ENCODE data around the gene BSN.

BSN gene

DNA sequence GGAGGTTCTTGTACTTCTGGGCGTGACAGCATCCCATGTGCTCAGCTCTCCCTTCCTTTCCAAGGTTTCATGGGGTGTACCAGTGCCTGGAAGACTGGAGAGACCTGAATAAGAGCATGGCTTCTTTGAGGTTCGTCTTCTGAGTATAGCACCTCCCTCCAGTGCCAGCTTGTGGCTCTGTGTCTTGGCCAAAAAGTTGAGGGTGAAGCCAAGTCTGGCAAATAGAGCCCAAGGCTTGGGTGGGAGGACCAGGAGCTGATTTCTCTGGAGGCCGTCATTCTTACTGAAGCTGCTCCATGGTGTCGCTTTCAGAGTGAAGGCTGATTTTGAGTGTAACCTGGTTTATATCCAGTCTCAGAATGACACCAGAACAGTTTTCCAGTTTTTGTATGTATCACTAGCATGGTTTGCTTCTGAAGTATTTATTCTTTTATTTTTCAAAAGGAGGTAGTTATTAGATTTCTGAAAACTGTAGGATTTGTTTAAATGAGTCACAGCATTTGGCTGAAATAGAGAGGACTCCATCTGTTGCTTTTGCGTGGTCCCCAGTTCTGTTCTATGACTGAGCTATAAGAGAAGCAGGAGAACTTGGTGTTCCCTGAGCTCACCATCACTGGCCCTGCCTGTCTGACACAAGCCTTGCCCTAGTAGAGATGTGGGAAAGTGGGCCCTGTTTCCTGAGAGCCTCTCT lies 47.2 kb downstream of the BSN start:
- no peak for DNase-seq (ENCODE audit: low spot score in 2 of 2)
- in situ Hi-C loops (cut with MboI; ENCODE audit: low sequenced_read_pairs): no loop called here
- Histone ChIP-seq H3K4me3 (no peak overlapping the region), H3K27me3 (ENCODE audit: low read depth) (no peaks in the 10 kb centered on the region), H3K4me1 (no peaks in the 10 kb centered on the region), H3K9me3 (no peaks in the 10 kb centered on the region), H3K36me3 (replicated peaks) (no peaks in the 10 kb centered on the region)

- Histone ChIP-seq H3K9me3 (no peaks in the 10 kb centered on the region), H3K4me3 (no peak overlapping the region), H3K36me3 (replicated peaks) (no peaks in the 10 kb centered on the region), H3K4me1 (no peaks in the 10 kb centered on the region), H3K27me3 (ENCODE audit: low read depth) (no peaks in the 10 kb centered on the region)
- no peak for DNase-seq (ENCODE audit: low spot score in 2 of 2)
- in situ Hi-C loops (cut with MboI; ENCODE audit: low sequenced_read_pairs): no loop called here
Observed at GRCh38 chr3:49602049-49602554, 47.8 kb downstream of the BSN start.

DNA sequence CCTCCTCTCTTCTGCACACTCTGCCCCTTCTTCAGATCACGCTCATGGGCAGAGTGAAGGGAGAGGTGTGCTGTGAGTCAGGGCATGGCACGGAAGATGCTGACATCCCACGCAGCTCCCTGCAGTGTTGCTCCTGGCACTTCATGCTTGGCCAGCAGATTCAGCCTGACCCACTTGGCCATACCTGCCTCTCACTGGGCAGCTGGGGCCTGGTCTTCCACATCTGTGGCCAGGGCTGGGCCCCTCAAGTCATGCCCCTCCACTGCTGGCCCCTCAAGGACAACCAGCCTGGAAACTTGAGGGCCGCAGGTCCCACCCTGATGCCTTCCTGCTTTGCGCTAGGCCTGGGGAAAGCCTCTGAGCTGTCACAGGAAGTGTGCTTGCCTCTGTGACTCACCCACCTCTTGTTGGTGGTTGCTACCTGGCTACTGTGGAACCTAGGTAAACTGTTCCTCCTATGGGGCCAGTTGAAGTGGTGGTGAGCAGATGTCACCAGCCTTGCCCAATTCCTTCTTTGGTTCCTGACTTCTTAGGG lies 48.7 kb downstream of the BSN start:
- H3K9me3 ChIP-seq: no peaks in the 10 kb centered on the region
- no peaks in the 10 kb centered on the region for H3K4me1 ChIP-seq
- H3K36me3 ChIP-seq (replicated peaks): no peaks in the 10 kb centered on the region
- in situ Hi-C loops (cut with MboI; ENCODE audit: low sequenced_read_pairs): no loop called here
- DNase-seq (ENCODE audit: low spot score in 2 of 2): no peak
- no peak overlapping the region for H3K4me3 ChIP-seq
- H3K27me3 ChIP-seq (ENCODE audit: low read depth): no peaks in the 10 kb centered on the region

- Histone ChIP-seq H3K36me3 (replicated peaks) (no peaks in the 10 kb centered on the region), H3K9me3 (no peaks in the 10 kb centered on the region), H3K4me3 (no peak overlapping the region), H3K27me3 (ENCODE audit: low read depth) (no peaks in the 10 kb centered on the region), H3K4me1 (no peaks in the 10 kb centered on the region)
- in situ Hi-C loops (cut with MboI; ENCODE audit: low sequenced_read_pairs): no loop called here
- DNase-seq (ENCODE audit: low spot score in 2 of 2): no peak
Observed at GRCh38 chr3:49606427-49606826, 52.1 kb downstream of the BSN start.

GRCh38 chr3:49607105-49607591 lies 52.9 kb downstream of the BSN start:
- Histone ChIP-seq H3K4me3 (no peak overlapping the region), H3K9me3 (no peaks in the 10 kb centered on the region), H3K36me3 (replicated peaks) (no peaks in the 10 kb centered on the region), H3K4me1 (no peaks in the 10 kb centered on the region), H3K27me3 (ENCODE audit: low read depth) (no peaks in the 10 kb centered on the region)
- in situ Hi-C loops (cut with MboI; ENCODE audit: low sequenced_read_pairs): no loop called here
- DNase-seq (ENCODE audit: low spot score in 2 of 2): no peak

- in situ Hi-C loops (cut with MboI; ENCODE audit: low sequenced_read_pairs): no loop called here
- H3K27me3 ChIP-seq (ENCODE audit: low read depth): no peaks in the 10 kb centered on the region
- H3K4me3 ChIP-seq: no peak overlapping the region
- H3K9me3 ChIP-seq: no peaks in the 10 kb centered on the region
- H3K4me1 ChIP-seq: no peaks in the 10 kb centered on the region
- H3K36me3 ChIP-seq (replicated peaks): no peaks in the 10 kb centered on the region
- DNase-seq (ENCODE audit: low spot score in 2 of 2): peak in 1 of 2 experiments; percentile 22
Observed at GRCh38 chr3:49607796-49608195, 53.5 kb downstream of the BSN start.

DNA sequence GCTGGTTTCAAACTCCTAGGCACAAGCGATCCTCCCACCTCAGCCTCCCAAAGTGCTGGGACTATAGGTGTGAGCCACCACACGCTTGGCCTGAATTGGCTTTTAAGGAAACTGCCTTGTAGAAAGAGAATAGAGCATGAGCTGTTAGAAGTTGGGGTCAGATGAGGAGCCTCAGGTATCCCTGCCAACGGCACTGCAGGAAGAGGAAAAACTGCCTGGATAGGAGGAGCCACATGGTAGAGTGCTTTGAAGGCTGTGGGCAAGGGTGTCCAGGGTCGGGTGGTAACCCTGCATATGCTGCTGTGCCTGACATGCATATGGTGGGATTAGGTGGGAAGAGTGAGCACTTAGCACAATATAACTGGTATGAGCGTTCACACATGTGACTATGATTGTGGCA lies 55.0 kb downstream of the BSN start:
- Histone ChIP-seq H3K4me1 (no peaks in the 10 kb centered on the region), H3K4me3 (no peak overlapping the region), H3K36me3 (replicated peaks) (no peaks in the 10 kb centered on the region), H3K9me3 (no peaks in the 10 kb centered on the region), H3K27me3 (ENCODE audit: low read depth) (no peaks in the 10 kb centered on the region)
- DNase-seq (ENCODE audit: low spot score in 2 of 2): no peak
- in situ Hi-C loops (cut with MboI; ENCODE audit: low sequenced_read_pairs): no loop called here

- Histone ChIP-seq H3K4me3 (no peak overlapping the region), H3K36me3 (replicated peaks) (no peaks in the 10 kb centered on the region), H3K27me3 (ENCODE audit: low read depth) (no peaks in the 10 kb centered on the region), H3K9me3 (no peaks in the 10 kb centered on the region), H3K4me1 (no peaks in the 10 kb centered on the region)
- DNase-seq (ENCODE audit: low spot score in 2 of 2): no peak
- in situ Hi-C loops (cut with MboI; ENCODE audit: low sequenced_read_pairs): no loop called here
Observed at GRCh38 chr3:49609815-49610214, 55.5 kb downstream of the BSN start.

- Histone ChIP-seq H3K9me3 (no peaks in the 10 kb centered on the region), H3K4me3 (no peak overlapping the region), H3K27me3 (ENCODE audit: low read depth) (no peaks in the 10 kb centered on the region), H3K4me1 (no peaks in the 10 kb centered on the region), H3K36me3 (replicated peaks) (no peaks in the 10 kb centered on the region)
- no peak for DNase-seq (ENCODE audit: low spot score in 2 of 2)
- in situ Hi-C loops (cut with MboI; ENCODE audit: low sequenced_read_pairs): no loop called here
Observed at GRCh38 chr3:49610666-49611280, 56.5 kb downstream of the BSN start.

- in situ Hi-C loops (cut with MboI; ENCODE audit: low sequenced_read_pairs): no loop called here
- no peaks in the 10 kb centered on the region for H3K36me3 ChIP-seq (replicated peaks)
- no peak overlapping the region for H3K4me3 ChIP-seq
- H3K4me1 ChIP-seq: no peaks in the 10 kb centered on the region
- H3K27me3 ChIP-seq (ENCODE audit: low read depth): no peaks in the 10 kb centered on the region
- no peak for DNase-seq (ENCODE audit: low spot score in 2 of 2)
- no peaks in the 10 kb centered on the region for H3K9me3 ChIP-seq
Observed at GRCh38 chr3:49611291-49611690, 57.0 kb downstream of the BSN start.

DNA sequence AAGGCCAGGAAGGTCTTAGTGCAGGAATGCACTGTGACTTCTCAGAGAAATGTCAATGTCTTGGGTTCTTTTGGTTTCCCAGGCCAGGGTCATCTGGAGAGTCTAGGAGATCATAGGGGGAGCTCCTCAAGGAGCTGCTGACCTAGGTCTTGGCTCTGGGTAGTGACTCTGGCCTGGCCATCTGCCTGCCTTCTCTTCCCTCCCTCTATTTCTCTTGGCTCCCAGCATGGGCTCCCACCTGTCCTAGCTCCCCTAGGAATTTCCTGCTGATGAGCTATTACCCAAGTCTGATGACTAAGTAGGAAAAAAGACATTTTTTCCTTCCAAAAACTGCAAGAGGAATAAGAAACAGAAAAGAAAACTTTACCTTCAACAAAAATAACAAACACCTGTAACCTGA lies 57.4 kb downstream of the BSN start:
- no peak overlapping the region for H3K4me3 ChIP-seq
- DNase-seq (ENCODE audit: low spot score in 2 of 2): no peak
- no peaks in the 10 kb centered on the region for H3K27me3 ChIP-seq (ENCODE audit: low read depth)
- no peaks in the 10 kb centered on the region for H3K4me1 ChIP-seq
- in situ Hi-C loops (cut with MboI; ENCODE audit: low sequenced_read_pairs): no loop called here
- H3K9me3 ChIP-seq: no peaks in the 10 kb centered on the region
- H3K36me3 ChIP-seq (replicated peaks): no peaks in the 10 kb centered on the region

- DNase-seq (ENCODE audit: low spot score in 2 of 2): no peak
- in situ Hi-C loops (cut with MboI; ENCODE audit: low sequenced_read_pairs): no loop called here
- Histone ChIP-seq H3K27me3 (ENCODE audit: low read depth) (no peaks in the 10 kb centered on the region), H3K9me3 (no peaks in the 10 kb centered on the region), H3K4me3 (no peak overlapping the region), H3K36me3 (replicated peaks) (no peaks in the 10 kb centered on the region), H3K4me1 (no peaks in the 10 kb centered on the region)
Observed at GRCh38 chr3:49614936-49615335, 60.7 kb downstream of the BSN start.

DNA sequence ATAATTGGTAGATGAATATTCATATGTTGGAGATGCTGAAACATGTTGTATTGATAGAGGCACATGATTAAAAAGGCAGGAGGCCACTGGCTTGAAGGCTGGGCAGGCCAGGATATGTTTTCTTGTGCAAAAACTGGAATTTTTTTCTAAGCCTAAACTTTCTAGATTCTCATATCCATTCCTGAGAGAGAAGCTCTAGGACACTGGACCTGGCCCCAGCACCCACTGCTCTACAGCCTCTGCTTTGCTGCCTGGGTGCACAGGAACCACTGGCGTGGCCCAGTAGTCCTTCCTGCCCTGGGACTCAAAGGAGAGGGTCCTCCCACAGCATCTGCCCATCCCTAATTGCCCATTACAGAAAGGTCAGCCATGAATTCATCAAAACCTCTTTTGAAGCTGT lies 61.8 kb downstream of the BSN start:
- no peak overlapping the region for H3K4me3 ChIP-seq
- no peaks in the 10 kb centered on the region for H3K27me3 ChIP-seq (ENCODE audit: low read depth)
- no peak for DNase-seq (ENCODE audit: low spot score in 2 of 2)
- no peaks in the 10 kb centered on the region for H3K9me3 ChIP-seq
- H3K36me3 ChIP-seq (replicated peaks): no peaks in the 10 kb centered on the region
- in situ Hi-C loops (cut with MboI; ENCODE audit: low sequenced_read_pairs): no loop called here
- no peaks in the 10 kb centered on the region for H3K4me1 ChIP-seq

DNA sequence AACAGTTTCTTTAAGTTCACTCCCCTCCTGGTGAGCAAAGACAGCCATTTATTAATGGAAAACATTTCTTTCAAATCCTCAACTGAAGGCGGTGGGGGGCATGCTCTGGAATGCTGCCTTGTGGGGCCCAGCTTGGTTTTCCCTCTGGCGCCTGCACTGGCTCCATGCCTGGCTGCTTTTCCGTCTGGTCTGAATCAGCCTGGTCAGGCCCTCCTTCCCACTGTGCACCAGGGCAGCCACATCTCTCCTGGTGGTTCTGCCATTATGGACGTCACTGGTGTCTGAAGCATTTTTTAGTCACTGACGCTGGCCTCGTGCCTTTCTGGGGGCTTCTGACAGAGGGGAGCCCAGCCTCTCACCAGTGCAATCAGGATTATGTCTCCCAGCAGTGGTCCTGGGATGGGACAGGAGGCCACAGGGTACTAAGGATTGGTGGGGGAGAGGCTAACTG lies 62.2 kb downstream of the BSN start:
- in situ Hi-C loops (cut with MboI; ENCODE audit: low sequenced_read_pairs): no loop called here
- DNase-seq (ENCODE audit: low spot score in 2 of 2): no peak

More for the DNA sequence above, 62.2 kb downstream of the BSN start:
- Histone ChIP-seq H3K36me3 (replicated peaks) (no peaks in the 10 kb centered on the region), H3K9me3 (no peaks in the 10 kb centered on the region), H3K27me3 (ENCODE audit: low read depth) (no peaks in the 10 kb centered on the region), H3K4me3 (no peak overlapping the region), H3K4me1 (no peaks in the 10 kb centered on the region)

Data from HAP-1 (cell line).